ENCODE measurements around the gene MRPL50.

Gene MRPL50

GRCh38 chr9:101383361-101383760 is 15.1 kb downstream of the MRPL50 start:
- H3K27ac ChIP-seq (ENCODE audit: low read depth, low read length), result no peak overlapping the region
- H3F3A ChIP-seq (ENCODE audit: insufficient read depth), result no peaks in the 10 kb centered on the region; the same call in 1 of the 2 replicates
- no peaks in the 10 kb centered on the region for H3K79me2 ChIP-seq (ENCODE audit: insufficient read depth, low read length)
- no peak overlapping the region for H3K9ac ChIP-seq (ENCODE audit: low read length)
- no peak overlapping the region for H3K4me2 ChIP-seq (ENCODE audit: low read depth, low read length, poor library complexity, severe bottlenecking)
- H4K20me1 ChIP-seq (ENCODE audit: low read depth, low read length), result no peaks in the 10 kb centered on the region
- no peak overlapping the region for H2AFZ ChIP-seq (ENCODE audit: low read depth, low read length, severe bottlenecking)
- TF ChIP-seq CTCF (IDR thresholded peaks at IDR 0.05; ENCODE audit: insufficient read depth, low read length, poor library complexity, severe bottlenecking) (no peak), EZH2phosphoT487 (conservative IDR thresholded peaks at IDR 0.05; ENCODE audit: low read length) (no peak)
- no peaks in the 10 kb centered on the region for H3K27me3 ChIP-seq (ENCODE audit: low read length)
- H3K36me3 ChIP-seq (ENCODE audit: low read length), result peaks cover 21% of the 10 kb centered on the region
- no peaks in the 10 kb centered on the region for H3K9me2 ChIP-seq (replicated peaks; ENCODE audit: insufficient read depth, low read length)
- H3K9me3 ChIP-seq (ENCODE audit: insufficient read depth, low read length), result no peaks in the 10 kb centered on the region
- no peak overlapping the region for H3K4me3 ChIP-seq (ENCODE audit: insufficient read depth, low read length, poor library complexity, severe bottlenecking)

- Histone ChIP-seq H3K27me3 (ENCODE audit: low read length) (no peaks in the 10 kb centered on the region), H3K9me3 (ENCODE audit: insufficient read depth, low read length) (no peaks in the 10 kb centered on the region), H4K20me1 (ENCODE audit: low read depth, low read length) (no peaks in the 10 kb centered on the region), H2AFZ (ENCODE audit: low read depth, low read length, severe bottlenecking) (no peak overlapping the region), H3K9ac (ENCODE audit: low read length) (no peak overlapping the region), H3K79me2 (ENCODE audit: insufficient read depth, low read length) (no peaks in the 10 kb centered on the region), H3K27ac (ENCODE audit: low read depth, low read length) (no peak overlapping the region), H3F3A (ENCODE audit: insufficient read depth) (no peaks in the 10 kb centered on the region), H3K36me3 (ENCODE audit: low read length) (peaks cover 9% of the 10 kb centered on the region), H3K4me3 (ENCODE audit: insufficient read depth, low read length, poor library complexity, severe bottlenecking) (no peak overlapping the region), H3K9me2 (replicated peaks; ENCODE audit: insufficient read depth, low read length) (no peaks in the 10 kb centered on the region), H3K4me2 (ENCODE audit: low read depth, low read length, poor library complexity, severe bottlenecking) (no peak overlapping the region)
- TF ChIP-seq CTCF (IDR thresholded peaks at IDR 0.05; ENCODE audit: insufficient read depth, low read length, poor library complexity, severe bottlenecking) (no peak), EZH2phosphoT487 (conservative IDR thresholded peaks at IDR 0.05; ENCODE audit: low read length) (no peak)
Measured at GRCh38 chr9:101381833-101382342, 16.5 kb downstream of the MRPL50 start.

- no peaks in the 10 kb centered on the region for H3K27me3 ChIP-seq (ENCODE audit: low read length)
- no peaks in the 10 kb centered on the region for H3K9me2 ChIP-seq (replicated peaks; ENCODE audit: insufficient read depth, low read length)
- no peaks in the 10 kb centered on the region for H3K9me3 ChIP-seq (ENCODE audit: insufficient read depth, low read length)
- no peak overlapping the region for H3K27ac ChIP-seq (ENCODE audit: low read depth, low read length)
- H3F3A ChIP-seq (ENCODE audit: insufficient read depth), result no peaks in the 10 kb centered on the region
- H3K9ac ChIP-seq (ENCODE audit: low read length), result no peak overlapping the region
- no peak overlapping the region for H2AFZ ChIP-seq (ENCODE audit: low read depth, low read length, severe bottlenecking)
- no peaks in the 10 kb centered on the region for H3K79me2 ChIP-seq (ENCODE audit: insufficient read depth, low read length)
- H3K36me3 ChIP-seq (ENCODE audit: low read length), result peaks cover 2% of the 10 kb centered on the region; the same call in 1 of the 2 replicates
- H4K20me1 ChIP-seq (ENCODE audit: low read depth, low read length), result no peaks in the 10 kb centered on the region
- no peak overlapping the region for H3K4me2 ChIP-seq (ENCODE audit: low read depth, low read length, poor library complexity, severe bottlenecking)
- no peak overlapping the region for H3K4me3 ChIP-seq (ENCODE audit: insufficient read depth, low read length, poor library complexity, severe bottlenecking)
- TF ChIP-seq CTCF (IDR thresholded peaks at IDR 0.05; ENCODE audit: insufficient read depth, low read length, poor library complexity, severe bottlenecking), result no peak
- no peak for TF ChIP-seq EZH2phosphoT487 (conservative IDR thresholded peaks at IDR 0.05; ENCODE audit: low read length)
Measured at GRCh38 chr9:101381118-101381517, 17.3 kb downstream of the MRPL50 start.

Data from SU-DHL-6 (cell line).